ENCODE measurements around the gene PHC2. TPM values are rescaled to one million over a fixed set of nuclear protein-coding genes. Genes with fewer than 3 reads are reported as not detected.

Gene PHC2
- total RNA-seq, 6 experiments from 2014 or later = 49.3 to 86.5 (median 66.8) TPM

DNA sequence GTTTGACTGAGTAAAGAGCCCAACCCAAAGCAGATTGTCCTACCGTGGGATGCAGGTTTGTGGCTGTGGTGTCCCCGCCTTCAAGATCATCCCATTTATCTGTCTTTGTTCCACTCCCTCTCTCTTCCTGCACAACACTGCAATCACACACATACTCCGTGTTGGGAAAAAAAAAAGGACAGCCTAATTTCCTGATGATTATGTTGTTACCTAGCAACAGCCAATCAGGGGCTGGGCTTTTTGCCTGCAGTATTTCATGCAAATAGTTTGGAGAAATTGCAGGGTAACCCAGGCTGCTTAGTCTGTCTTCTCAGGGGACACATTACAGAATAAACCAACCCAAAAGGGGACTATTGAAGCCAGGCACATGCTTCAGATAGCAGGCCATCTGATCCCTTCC lies 38.3 kb downstream of the PHC2 start:
- no peaks in the 10 kb centered on the region for H3K9me3 ChIP-seq
- intact Hi-C loops (cut with DNase I) = no loop called here
- H3K4me3 ChIP-seq = no peak overlapping the region
- ATAC-seq (no peak), DNase-seq (no peak)
- no peaks in the 10 kb centered on the region for H3K27me3 ChIP-seq
- TF ChIP-seq CTCF (IDR thresholded peaks at IDR 0.05) = no peak
- no peak for TF ChIP-seq POLR2A (IDR thresholded peaks at IDR 0.05)
- H3K4me1 ChIP-seq = no peaks in the 10 kb centered on the region
- H3K27ac ChIP-seq = no peak overlapping the region
- H3K36me3 ChIP-seq = no peaks in the 10 kb centered on the region
- 46% methylated on average over 3 of the region's 3 CpGs for WGBS (ENCODE audit: insufficient coverage, low coverage, low lambda C conversion rate, missing lambda C conversion rate)

GRCh38 chr1:33392206-33392605 lies 38.7 kb downstream of the PHC2 start:
- Histone ChIP-seq H3K4me3 (no peak overlapping the region), H3K4me1 (peaks cover 0 to 2% (median 0%) of the 10 kb centered on the region in 4 donors), H3K9me3 (no peaks in the 10 kb centered on the region), H3K27me3 (no peaks in the 10 kb centered on the region), H3K27ac (no peak overlapping the region), H3K36me3 (no peaks in the 10 kb centered on the region)
- 86% methylated on average over 8 of the region's 8 CpGs for WGBS (ENCODE audit: insufficient coverage, low coverage, low lambda C conversion rate, missing lambda C conversion rate)
- TF ChIP-seq POLR2A (IDR thresholded peaks at IDR 0.05) (no peak), CTCF (IDR thresholded peaks at IDR 0.05) (no peak)
- intact Hi-C loops (cut with DNase I) = no loop called here
- DNase-seq = no peak
- no peak for ATAC-seq

GRCh38 chr1:33391343-33392078 lies 39.4 kb downstream of the PHC2 start:
- H3K27ac ChIP-seq = no peak overlapping the region
- intact Hi-C loops (cut with DNase I) = no loop called here
- H3K9me3 ChIP-seq = no peaks in the 10 kb centered on the region
- no peaks in the 10 kb centered on the region for H3K36me3 ChIP-seq
- TF ChIP-seq CTCF (IDR thresholded peaks at IDR 0.05) (no peak), POLR2A (IDR thresholded peaks at IDR 0.05) (no peak)
- DNase-seq = no peak
- WGBS (ENCODE audit: insufficient coverage, low coverage, low lambda C conversion rate, missing lambda C conversion rate) = 68% methylated on average over 6 of the region's 8 CpGs
- H3K4me1 ChIP-seq = peaks cover 0 to 2% (median 0%) of the 10 kb centered on the region in 4 donors
- H3K4me3 ChIP-seq = no peak overlapping the region
- no peaks in the 10 kb centered on the region for H3K27me3 ChIP-seq
- ATAC-seq = no peak

DNA sequence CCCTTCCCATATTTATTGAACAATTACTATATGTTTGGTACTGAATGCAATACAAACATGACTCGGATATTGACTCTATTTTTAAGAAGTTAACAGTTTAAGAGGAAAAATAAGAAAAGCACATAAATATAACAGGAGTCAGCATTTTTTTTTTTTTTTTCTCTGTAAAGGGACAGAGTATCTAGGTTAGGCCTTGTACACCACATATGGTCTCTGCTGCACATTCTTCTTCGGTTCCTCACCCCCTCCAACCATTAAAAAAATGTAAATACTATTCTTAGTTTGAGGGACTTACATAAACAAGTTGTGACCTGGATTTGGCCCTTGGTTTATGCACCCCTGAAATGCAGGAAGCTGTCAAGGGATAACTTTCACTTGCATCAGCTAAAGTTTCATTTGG lies 40.4 kb downstream of the PHC2 start:
- WGBS (ENCODE audit: insufficient coverage, low coverage, low lambda C conversion rate, missing lambda C conversion rate) = 46% methylated on average over 2 of the region's 2 CpGs
- Histone ChIP-seq H3K27me3 (no peaks in the 10 kb centered on the region), H3K4me3 (no peak overlapping the region), H3K4me1 (peaks cover 0 to 2% (median 0%) of the 10 kb centered on the region in 4 donors), H3K36me3 (no peaks in the 10 kb centered on the region), H3K27ac (no peak overlapping the region), H3K9me3 (no peaks in the 10 kb centered on the region)
- TF ChIP-seq POLR2A (IDR thresholded peaks at IDR 0.05) = no peak
- TF ChIP-seq CTCF (IDR thresholded peaks at IDR 0.05) = no peak
- ATAC-seq = no peak
- intact Hi-C loops (cut with DNase I) = no loop called here
- DNase-seq = no peak
